ENCODE data around the gene CCDC24. TPM values are rescaled to one million over a fixed set of nuclear protein-coding genes. Genes with fewer than 3 reads are reported as not detected.

CCDC24 gene
- total and polyA plus RNA-seq, 2 of the 4 experiments (the other 2 are of a cell fraction): 1.4 to 4.6 TPM

DNA sequence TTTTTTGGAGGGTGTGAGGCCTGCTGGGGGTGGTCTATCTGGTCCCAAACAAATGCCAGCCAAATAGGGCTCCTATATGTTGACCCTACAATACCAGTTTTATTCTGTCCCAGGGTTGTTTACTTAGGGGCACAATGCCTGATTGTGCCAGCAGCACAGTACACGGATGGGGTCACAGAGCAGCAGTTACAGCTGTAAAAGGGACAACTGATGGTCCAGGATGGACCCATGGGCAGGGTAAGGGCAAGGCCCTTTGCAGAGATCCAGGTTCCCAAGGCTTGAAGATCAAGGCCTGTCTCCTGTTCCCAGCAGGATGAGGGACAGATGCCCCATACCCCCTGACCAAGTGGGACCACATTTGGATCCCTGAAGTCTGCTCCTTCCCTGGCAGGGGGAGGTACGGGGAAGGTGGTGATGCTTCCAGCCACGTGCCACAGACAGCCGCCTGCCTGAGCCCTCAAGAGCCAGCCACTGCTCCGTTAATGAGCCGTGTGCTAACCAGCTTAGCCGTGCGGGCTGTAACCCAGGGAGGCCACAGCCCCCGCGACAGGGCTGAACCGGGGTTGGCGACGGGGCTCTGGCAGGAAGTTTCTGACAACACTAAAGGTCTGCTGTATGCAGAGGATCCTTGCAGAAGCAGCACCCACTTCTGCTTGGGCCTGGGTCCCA, 21.7 kb downstream of the CCDC24 start:
- H2BK15ac ChIP-seq (ENCODE audit: low read depth, low read length): no peak overlapping the region
- BruUV-seq (replicated peaks): no TSS peak
- TF ChIP-seq ELK1 (IDR thresholded peaks at IDR 0.05; ENCODE audit: borderline replicate concordance, low read depth, low read length) (no peak), POLR2A (IDR thresholded peaks at IDR 0.05; ENCODE audit: low read depth, low read length) (no peak), MAFK (IDR thresholded peaks at IDR 0.05; ENCODE audit: low read depth, low read length) (no peak), CEBPB (IDR thresholded peaks at IDR 0.05; ENCODE audit: low read depth, low read length) (no peak), BHLHE40 (IDR thresholded peaks at IDR 0.05; ENCODE audit: low read depth, low read length) (no peak), MXI1 (IDR thresholded peaks at IDR 0.05; ENCODE audit: borderline replicate concordance, low read depth, low read length) (no peak), CHD1 (IDR thresholded peaks at IDR 0.05; ENCODE audit: low read depth, low read length) (no peak), SMC3 (IDR thresholded peaks at IDR 0.05; ENCODE audit: low read depth, low read length) (no peak), CTCF (conservative IDR thresholded peaks at IDR 0.05; ENCODE audit: low read depth, low read length) (no peak), RAD21 (IDR thresholded peaks at IDR 0.05; ENCODE audit: low read length) (no peak), RFX5 (IDR thresholded peaks at IDR 0.05; ENCODE audit: low read depth, low read length) (no peak)
- TF ChIP-seq, protein P1, sequence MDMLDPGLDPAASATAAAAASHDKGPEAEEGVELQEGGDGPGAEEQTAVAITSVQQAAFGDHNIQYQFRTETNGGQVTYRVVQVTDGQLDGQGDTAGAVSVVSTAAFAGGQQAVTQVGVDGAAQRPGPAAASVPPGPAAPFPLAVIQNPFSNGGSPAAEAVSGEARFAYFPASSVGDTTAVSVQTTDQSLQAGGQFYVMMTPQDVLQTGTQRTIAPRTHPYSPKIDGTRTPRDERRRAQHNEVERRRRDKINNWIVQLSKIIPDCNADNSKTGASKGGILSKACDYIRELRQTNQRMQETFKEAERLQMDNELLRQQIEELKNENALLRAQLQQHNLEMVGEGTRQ (IDR thresholded peaks at IDR 0.05; ENCODE audit: low read depth, low read length): no peak
- no peak overlapping the region for H2BK20ac ChIP-seq (ENCODE audit: low read depth, low read length)
- H2BK5ac ChIP-seq (ENCODE audit: low read depth, low read length, poor library complexity, severe bottlenecking): no peak overlapping the region
- H3K9ac ChIP-seq (ENCODE audit: low read depth, low read length): no peak overlapping the region
- H3K36me3 ChIP-seq (ENCODE audit: control insufficient read depth, insufficient read depth, low read length): peaks cover 8% of the 10 kb centered on the region; the same call in 1 of the 2 replicates
- H3K14ac ChIP-seq (replicated peaks; ENCODE audit: low read depth, low read length): no peak overlapping the region
- no peaks in the 10 kb centered on the region for H3K27me3 ChIP-seq (ENCODE audit: control insufficient read depth, insufficient read depth, low read length)
- H3K9me3 ChIP-seq (ENCODE audit: control insufficient read depth, insufficient read depth, low read length): no peaks in the 10 kb centered on the region
- H3K27ac ChIP-seq (ENCODE audit: insufficient read depth, low read length): no peak overlapping the region
- H4K91ac ChIP-seq (ENCODE audit: insufficient read depth, low read depth, low read length): no peak overlapping the region
- ATAC-seq (ENCODE audit: low read depth) (no peak), DNase-seq (no peak)
- in situ Hi-C loops (cut with MboI; ENCODE audit: low sequenced_read_pairs): loop anchor here (10.0 kb wide), 1 partner anchor 572 kb away; no protein-coding TSS in a partner anchor
- peak overlapping the region; percentile 70 for H2AFZ ChIP-seq (replicated peaks; ENCODE audit: low read length, poor library complexity)
- H3K23ac ChIP-seq (ENCODE audit: low read depth, low read length): no peak overlapping the region
- H2AK9ac ChIP-seq (replicated peaks; ENCODE audit: low read depth, low read length, poor library complexity): no peak overlapping the region
- H4K5ac ChIP-seq (ENCODE audit: low read depth, low read length): no peak overlapping the region
- no peak overlapping the region for H2AK5ac ChIP-seq (ENCODE audit: low read depth, low read length)
- H2BK120ac ChIP-seq (ENCODE audit: low read depth, low read length): no peak overlapping the region
- H3K56ac ChIP-seq (ENCODE audit: extremely low read depth, insufficient read depth, low read length): no peak overlapping the region
- no peaks in the 10 kb centered on the region for H3K4me1 ChIP-seq (ENCODE audit: control insufficient read depth, insufficient read depth, low read length)
- H4K8ac ChIP-seq (ENCODE audit: low read depth in 2 of 2, low read length in 2 of 2): no peak overlapping the region
- H3K4ac ChIP-seq (ENCODE audit: low read depth, low read length): no peak overlapping the region
- dilution Hi-C loops (cut with HindIII; ENCODE audit: low sequenced_read_pairs, unreplicated experiment): no loop called here
- H3K4me2 ChIP-seq (ENCODE audit: low read depth, low read length): no peak overlapping the region
- no peak overlapping the region for H3K4me3 ChIP-seq (ENCODE audit: insufficient read depth, low read depth, low read length)
- no peaks in the 10 kb centered on the region for H3K79me1 ChIP-seq (ENCODE audit: low read depth in 1 of 2, low read length in 2 of 2)
- WGBS, 2 experiments (ENCODE audit: extremely low coverage in 2 of 2, insufficient read length in 1 of 2): 72% methylated on average over 7 of the region's 13 CpGs; no CpG with 5 or more reads in 1 of the 2 experiments
- ChIA-PET CTCF (no interaction called here), POLR2A (ENCODE audit: unreplicated experiment) (no interaction called here)
- no peaks in the 10 kb centered on the region for H4K20me1 ChIP-seq (ENCODE audit: insufficient read depth, low read length)
- intact Hi-C loops (cut with micrococcal nuclease): no loop called here
- H3K9me1 ChIP-seq (ENCODE audit: insufficient read depth, low read length): no peaks in the 10 kb centered on the region
- H3K18ac ChIP-seq (ENCODE audit: low read depth, low read length): no peak overlapping the region
